ENCODE measurements around the gene GRM4. TPM values are rescaled to one million over a fixed set of nuclear protein-coding genes. Genes with fewer than 3 reads are reported as not detected.

GRM4 gene
- total RNA-seq, 2 donors from 2014 or later = 0.07 TPM; not detected in 1

DNA sequence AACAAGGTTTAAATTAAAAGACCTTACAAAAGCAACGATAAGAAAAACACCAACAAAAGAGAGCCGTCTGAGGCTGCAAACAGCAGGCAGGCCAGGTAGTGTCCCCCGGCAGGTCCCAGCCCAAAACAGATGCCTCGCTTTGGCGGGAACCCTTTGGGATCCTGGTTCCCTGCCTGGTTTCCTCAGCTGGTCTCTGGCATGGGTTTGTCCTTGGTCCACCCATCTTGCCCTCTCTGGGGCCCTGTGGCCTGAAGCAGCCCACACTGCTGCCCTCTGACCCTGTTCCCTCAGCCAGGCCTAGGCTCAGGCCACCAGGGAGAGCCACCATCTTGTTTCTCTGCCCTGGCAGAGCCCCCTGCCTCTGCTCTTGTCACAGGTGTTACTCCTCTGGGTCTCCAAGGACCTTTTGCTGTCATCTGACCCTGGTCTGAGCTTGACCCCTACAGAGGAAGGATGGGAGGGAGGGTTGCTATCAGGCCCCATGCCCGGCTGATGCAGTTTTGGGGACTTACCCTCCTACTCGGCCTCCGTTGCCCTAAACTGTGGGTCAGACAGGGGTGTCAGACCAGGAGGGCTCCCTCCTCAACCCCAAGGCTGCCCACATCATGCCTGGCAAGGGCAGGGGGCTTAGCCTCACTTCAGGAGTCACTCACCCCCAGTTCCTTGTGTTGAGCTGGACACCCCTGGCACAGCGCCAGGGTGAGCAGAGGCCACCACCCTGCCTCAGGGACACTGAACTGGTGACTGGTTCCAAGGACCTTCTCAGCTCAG is 30.6 kb upstream of the GRM4 start:
- DNase-seq = no peak
- H3K4me3 ChIP-seq = no peak overlapping the region
- intact Hi-C loops (cut with DNase I) = no loop called here
- no peaks in the 10 kb centered on the region for H3K36me3 ChIP-seq
- H3K27ac ChIP-seq = no peak overlapping the region
- TF ChIP-seq, protein P1, sequence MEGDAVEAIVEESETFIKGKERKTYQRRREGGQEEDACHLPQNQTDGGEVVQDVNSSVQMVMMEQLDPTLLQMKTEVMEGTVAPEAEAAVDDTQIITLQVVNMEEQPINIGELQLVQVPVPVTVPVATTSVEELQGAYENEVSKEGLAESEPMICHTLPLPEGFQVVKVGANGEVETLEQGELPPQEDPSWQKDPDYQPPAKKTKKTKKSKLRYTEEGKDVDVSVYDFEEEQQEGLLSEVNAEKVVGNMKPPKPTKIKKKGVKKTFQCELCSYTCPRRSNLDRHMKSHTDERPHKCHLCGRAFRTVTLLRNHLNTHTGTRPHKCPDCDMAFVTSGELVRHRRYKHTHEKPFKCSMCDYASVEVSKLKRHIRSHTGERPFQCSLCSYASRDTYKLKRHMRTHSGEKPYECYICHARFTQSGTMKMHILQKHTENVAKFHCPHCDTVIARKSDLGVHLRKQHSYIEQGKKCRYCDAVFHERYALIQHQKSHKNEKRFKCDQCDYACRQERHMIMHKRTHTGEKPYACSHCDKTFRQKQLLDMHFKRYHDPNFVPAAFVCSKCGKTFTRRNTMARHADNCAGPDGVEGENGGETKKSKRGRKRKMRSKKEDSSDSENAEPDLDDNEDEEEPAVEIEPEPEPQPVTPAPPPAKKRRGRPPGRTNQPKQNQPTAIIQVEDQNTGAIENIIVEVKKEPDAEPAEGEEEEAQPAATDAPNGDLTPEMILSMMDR (IDR thresholded peaks at IDR 0.05) = no peak
- H3K27me3 ChIP-seq = no peaks in the 10 kb centered on the region
- no peaks in the 10 kb centered on the region for H3K9me3 ChIP-seq
- H3K9ac ChIP-seq (ENCODE audit: low read depth in 2 of 2, low read length in 2 of 2) = no peak overlapping the region
- H3K4me1 ChIP-seq = no peaks in the 10 kb centered on the region

DNA sequence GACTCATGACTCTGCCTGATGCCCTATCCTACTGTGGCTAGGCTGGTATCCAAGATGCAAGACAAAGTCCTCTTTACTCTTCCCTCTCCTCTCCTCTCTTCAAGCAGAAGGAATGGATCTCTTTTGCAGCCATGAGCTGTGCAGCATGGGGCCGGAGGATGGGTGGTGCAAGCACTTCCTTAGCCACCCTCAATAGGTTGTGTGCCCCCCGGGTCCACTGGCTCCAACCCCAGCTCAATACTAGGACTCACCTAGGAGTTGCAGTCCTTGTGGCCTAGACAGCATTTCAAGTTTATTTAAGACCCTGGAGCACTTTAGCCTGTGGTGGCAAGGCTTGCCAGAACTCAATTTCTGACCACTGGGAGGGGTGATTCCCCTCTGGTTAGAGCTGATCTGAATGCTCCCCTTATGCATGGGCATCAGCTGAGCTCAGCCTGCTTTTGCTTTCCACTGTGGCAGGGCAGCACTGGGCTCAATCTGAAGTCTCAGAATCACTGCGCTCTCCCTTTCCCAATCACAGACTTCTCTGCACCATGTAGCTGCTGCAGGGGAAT is 29.0 kb upstream of the GRM4 start:
- Histone ChIP-seq H3K4me3 (no peak overlapping the region), H3K27me3 (no peaks in the 10 kb centered on the region), H3K27ac (no peak overlapping the region), H3K4me1 (no peaks in the 10 kb centered on the region), H3K36me3 (no peaks in the 10 kb centered on the region), H3K9me3 (no peaks in the 10 kb centered on the region), H3K9ac (ENCODE audit: low read depth in 2 of 2, low read length in 2 of 2) (no peak overlapping the region)
- intact Hi-C loops (cut with DNase I) = no loop called here
- TF ChIP-seq, protein P1 (IDR thresholded peaks at IDR 0.05) = no peak
- DNase-seq = no peak

DNA sequence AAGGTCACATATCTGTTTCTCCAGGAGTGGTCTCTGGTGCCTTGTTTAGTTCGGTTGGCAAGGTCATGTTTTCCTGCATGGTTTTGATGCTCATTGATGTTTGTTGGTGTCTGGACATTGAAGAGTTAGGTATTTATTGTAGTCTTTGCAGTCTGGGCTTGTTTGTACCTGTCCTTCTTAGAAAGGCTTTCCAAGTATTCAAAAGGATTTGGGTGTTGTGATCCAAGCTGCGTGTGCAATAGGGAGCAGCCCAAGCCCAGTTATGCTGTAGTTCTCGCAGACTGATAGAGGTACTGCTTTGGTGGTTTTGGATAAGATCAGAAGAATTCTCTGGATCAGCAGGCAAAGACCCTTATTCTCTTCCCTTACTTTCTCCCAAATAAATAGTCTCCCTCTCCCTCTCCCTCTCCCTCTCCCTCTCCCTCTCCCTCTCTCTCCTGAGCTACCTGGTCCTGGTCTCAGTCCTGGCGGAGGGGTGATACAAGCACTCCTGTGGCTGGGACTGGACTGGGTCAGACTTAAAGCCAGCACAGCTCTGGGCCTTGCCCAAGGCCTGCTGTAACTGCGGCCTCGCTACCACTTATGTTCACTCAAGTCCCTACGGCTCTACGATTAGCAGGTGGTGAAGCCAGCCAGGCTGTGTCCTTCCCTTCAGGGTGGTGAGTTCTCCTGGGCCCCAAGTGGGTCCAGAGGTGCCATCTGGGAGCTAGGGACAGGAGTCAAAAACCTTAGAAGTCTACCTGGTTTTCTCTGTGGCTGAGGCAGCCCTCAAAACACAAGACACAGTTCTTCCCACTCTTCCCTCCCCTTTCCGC is 27.3 kb upstream of the GRM4 start:
- Histone ChIP-seq H3K27ac (no peak overlapping the region), H3K4me1 (no peaks in the 10 kb centered on the region), H3K4me3 (no peak overlapping the region), H3K9me3 (no peaks in the 10 kb centered on the region), H3K9ac (ENCODE audit: low read depth in 2 of 2, low read length in 2 of 2) (no peak overlapping the region), H3K36me3 (no peaks in the 10 kb centered on the region), H3K27me3 (no peaks in the 10 kb centered on the region)
- TF ChIP-seq, protein P1 (IDR thresholded peaks at IDR 0.05) = no peak
- intact Hi-C loops (cut with DNase I) = no loop called here
- no peak for DNase-seq

DNA sequence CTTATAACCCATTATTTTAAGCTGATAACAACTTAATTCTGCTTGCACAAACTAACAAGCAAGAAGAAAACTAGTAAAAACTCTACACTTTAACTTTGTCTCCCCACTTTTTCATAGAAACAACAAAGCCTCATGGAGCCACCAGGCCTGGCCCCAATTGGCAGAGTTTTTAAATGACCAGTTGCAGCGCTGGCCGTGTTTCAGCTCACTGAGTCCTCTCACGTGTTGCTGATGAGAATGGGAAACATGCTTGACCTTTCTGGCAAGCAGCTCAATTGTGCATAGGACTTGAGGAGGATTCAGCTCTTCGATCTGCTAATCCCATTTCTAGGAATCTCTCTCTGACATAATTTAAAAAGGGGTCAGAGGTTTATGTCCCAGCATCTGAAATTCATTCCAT is 24.5 kb upstream of the GRM4 start:
- TF ChIP-seq, protein P1 (IDR thresholded peaks at IDR 0.05) = no peak
- no peak for DNase-seq
- Histone ChIP-seq H3K4me3 (no peak overlapping the region), H3K36me3 (no peaks in the 10 kb centered on the region), H3K27me3 (no peaks in the 10 kb centered on the region), H3K27ac (no peak overlapping the region), H3K9ac (ENCODE audit: low read depth in 2 of 2, low read length in 2 of 2) (no peak overlapping the region), H3K4me1 (no peaks in the 10 kb centered on the region), H3K9me3 (no peaks in the 10 kb centered on the region)
- intact Hi-C loops (cut with DNase I) = no loop called here

DNA sequence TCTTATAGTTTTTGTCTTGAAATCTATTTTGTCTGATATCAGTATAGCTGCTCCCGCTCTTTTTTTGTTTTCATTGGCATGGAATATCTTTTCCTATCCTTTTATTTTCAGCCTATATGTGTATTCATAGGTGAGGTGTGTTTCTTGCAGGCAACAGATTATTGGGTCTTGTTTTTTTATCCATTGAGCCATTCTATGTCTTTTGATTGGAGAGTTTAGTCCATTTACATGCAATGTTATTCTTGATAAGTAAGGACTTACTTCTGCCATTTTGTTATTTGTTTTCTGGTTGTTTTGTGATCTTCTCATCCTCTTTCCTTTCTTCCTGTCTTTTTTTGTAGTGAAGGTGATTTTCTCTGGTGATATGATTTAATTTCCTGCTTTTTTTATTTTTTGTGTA is 24.0 kb upstream of the GRM4 start:
- H3K27me3 ChIP-seq = no peaks in the 10 kb centered on the region
- intact Hi-C loops (cut with DNase I) = loop anchor here (10.0 kb wide), 1 partner anchor 245 kb away; no protein-coding TSS in a partner anchor
- H3K36me3 ChIP-seq = no peaks in the 10 kb centered on the region
- no peak for DNase-seq
- TF ChIP-seq, protein P1 (IDR thresholded peaks at IDR 0.05) = no peak
- H3K9ac ChIP-seq (ENCODE audit: low read depth in 2 of 2, low read length in 2 of 2) = no peak overlapping the region
- no peaks in the 10 kb centered on the region for H3K4me1 ChIP-seq
- H3K9me3 ChIP-seq = no peaks in the 10 kb centered on the region
- no peak overlapping the region for H3K4me3 ChIP-seq
- no peak overlapping the region for H3K27ac ChIP-seq

Data from colonic mucosa (tissue), 4 donors.